COLO829 (cell line): ENCODE data around the gene RBCK1.

Source experiments
- DNase-seq: peaks from one replicate; pipeline ENCODE4 v3.0.0; 2012; ENCODE audit warnings: low spot score

RBCK1 gene

DNA sequence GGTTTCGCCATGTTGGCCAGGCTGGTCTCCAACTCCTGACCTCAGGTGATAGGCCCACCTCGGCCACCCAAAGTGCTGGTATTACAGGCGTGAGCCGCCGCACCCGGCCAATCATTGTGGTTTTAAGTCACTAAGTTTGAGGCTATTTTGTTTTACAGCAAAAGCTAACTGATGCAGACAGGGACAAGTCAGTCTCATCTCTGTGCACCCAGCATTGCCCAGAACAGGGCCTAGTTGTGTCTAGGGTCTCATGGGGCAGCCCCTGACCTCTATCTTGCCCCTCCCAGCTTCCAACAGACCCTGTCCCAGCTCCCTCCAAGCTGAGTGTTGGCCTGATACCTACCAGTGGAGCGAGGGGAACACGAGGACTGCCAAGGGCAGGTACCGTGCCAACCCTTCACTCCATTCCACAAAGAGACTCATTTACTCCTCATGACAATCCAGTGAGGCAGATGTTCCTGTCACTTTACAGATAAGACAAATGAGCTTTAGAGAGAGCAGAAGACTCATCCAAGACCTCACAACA lies 8.9 kb upstream of the RBCK1 start:
- no peak for DNase-seq

DNA sequence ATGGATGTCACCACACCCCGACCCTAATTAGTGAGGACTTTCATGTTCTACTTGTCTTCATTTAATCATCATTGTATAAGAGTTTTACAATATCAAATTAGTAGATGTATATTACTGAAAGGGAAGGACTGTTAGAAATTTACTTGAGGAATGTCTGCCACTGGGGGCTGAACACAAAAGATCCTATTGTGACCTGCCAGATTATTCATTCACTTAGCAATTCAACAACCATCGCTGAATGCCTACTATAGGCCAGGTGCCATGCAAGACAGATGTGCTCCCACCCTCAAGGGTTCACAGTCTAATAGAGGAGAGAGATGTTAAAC lies 8.0 kb upstream of the RBCK1 start:
- DNase-seq, result peak; percentile 80

DNA sequence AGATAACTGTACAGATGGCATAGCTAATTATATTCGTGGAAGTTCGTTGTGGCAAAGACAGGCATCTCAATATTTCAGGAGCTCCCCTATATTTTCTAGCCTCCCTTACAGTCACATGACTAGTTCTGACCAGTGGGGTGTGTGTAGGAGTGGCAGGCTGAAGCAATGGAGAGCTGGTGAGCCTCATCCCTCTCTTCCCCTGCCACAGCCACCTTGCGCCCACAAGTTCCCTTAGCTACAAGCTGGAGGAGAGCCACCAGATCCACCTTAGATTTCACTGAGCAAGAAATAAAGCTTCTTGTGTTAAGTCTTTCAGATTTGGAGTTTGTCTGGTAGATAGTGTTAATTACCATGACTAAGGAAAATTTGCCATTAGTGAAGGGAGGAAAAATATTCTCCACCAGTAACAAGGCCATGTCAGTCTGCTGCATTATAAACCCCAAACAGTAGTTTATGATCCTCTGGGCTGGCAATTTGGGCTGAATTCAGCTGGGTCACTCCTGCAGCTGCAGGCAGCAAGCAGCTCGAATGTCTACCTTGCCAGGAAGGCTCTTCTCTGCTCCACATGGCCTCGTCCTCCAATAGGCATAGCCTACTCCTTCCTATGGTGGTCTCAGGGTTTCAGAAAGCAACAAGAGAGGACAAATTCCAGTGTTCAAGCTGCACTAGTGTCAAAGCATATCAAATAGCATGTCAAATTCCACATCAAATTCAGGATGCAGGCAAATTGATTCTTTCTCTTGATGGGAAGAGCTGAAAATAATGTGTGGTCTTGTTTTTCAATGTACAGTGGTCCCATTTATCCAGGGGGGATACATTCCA lies 7.4 kb upstream of the RBCK1 start:
- no peak for DNase-seq

DNA sequence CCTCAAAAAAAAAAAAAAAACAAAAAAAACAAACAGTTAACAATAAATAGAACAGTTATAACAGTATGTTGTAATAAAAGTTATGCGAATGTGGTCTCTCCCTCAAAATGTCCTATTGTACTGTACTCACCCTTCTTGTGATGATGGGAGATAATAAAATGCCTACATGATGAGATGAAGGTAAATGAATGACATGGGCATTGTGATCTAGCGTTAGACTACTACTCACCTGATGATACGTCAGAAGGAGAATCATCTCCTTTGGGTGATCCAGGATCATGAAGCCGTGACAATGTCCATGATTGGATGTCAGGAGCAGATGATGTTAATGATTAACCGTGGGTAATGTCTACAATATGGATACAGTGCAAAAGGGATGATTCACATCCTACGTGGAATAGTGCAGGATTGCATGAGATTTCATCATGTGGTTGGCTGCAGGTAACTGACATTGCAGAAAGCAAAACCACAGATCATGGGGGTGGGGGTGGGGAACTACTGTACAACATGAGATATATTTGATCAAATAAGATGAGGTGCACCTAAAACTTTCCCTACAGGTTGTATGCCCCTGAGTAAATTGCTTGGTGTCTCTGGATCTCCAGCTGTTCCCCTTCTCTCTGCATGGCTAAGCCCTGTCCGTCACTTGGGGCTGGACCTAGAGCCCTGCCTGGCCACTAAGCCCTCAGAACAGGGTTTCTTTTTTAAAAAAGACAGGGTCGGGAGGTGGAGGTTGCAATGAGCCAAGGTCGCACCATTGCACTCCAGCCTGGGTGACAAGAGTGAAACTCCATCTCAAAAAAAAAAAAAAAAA lies 6.2 kb upstream of the RBCK1 start:
- no peak for DNase-seq

DNA sequence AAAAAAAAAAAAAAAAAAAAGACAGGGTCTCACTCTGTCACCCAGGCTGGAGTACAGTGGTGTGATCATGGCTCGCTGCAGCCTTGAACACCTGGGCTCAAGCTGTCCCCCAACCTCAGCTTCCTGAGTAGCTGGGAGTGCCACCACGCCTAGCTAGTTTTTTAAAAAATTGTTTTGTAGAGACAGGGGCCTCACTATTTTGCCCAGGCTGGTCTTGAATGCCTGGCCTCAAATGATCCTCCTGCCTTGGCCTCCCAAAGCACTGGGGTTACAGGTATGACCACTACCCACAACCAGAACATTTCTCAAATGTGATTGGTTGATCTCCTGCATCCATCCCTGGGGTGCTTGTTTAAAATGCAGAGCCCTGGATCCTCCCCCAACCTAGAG lies 5.6 kb upstream of the RBCK1 start:
- DNase-seq, result no peak

DNA sequence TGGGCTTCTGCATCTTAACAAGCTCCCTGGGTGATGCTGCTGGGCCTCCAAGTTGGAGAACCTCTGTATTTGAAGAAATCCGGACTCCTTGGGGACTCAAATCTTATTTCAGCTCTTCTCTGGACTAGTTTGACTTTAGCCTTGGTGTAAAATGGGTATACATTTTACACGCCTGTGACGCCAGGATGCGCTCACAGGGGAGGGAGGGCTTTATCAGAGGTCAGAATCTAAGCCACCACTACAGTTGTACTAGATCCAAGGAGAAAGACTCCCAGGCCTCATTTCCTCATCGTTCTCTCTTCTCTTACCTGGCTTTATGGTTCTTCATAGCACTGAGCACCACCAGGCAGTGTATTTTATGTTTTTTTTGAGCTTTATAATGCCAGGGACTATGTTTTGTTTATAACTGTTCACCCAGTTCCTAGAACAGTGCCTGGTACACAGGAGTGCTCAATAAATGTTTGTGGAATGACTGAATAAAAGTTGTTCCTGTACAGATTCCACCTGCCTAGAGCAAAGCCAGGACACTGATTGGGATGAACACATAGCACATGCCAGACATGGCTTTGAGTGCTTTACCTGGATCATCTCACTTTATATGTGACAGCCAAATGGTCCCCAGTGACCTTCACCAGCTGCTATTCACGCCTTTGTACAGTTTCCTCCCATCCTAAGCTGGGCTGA lies 5.1 kb upstream of the RBCK1 start:
- DNase-seq, result no peak

DNA sequence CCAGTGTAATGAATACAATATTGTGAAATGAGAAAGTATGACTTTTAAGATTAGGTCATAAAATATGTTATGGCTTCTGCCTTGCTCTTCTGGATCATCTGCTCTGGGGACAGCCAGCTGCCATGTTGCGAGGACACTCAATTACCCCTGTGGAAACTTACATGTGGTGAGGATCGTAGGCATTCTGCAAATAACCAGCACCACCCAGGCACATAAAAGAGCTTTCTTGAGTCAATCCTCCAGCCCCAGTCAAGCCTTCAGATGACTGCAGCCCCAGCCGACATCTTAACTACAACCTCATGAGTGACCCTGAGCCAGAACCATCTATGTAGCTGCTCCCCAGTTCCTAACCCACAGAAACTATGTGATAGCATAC lies 4.5 kb upstream of the RBCK1 start:
- no peak for DNase-seq

DNA sequence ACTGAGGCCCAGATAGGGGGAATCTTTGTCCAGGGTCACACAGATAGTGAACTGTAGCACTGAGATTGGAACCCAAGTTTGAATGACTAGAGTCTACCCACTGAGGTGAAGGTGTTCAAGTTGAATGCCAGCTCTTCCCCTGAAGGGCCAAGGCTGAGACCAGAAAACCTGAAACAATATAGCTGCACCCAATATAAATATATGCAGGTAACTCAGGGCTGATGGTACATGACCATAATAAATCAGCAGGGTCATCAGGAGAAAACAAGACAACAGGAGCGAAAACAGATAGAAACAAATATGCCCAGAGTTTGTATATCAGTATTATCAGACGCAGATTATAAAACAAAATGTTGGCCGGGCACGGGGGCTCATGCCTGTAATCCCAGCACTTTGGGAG lies 4.0 kb upstream of the RBCK1 start:
- DNase-seq, result no peak

DNA sequence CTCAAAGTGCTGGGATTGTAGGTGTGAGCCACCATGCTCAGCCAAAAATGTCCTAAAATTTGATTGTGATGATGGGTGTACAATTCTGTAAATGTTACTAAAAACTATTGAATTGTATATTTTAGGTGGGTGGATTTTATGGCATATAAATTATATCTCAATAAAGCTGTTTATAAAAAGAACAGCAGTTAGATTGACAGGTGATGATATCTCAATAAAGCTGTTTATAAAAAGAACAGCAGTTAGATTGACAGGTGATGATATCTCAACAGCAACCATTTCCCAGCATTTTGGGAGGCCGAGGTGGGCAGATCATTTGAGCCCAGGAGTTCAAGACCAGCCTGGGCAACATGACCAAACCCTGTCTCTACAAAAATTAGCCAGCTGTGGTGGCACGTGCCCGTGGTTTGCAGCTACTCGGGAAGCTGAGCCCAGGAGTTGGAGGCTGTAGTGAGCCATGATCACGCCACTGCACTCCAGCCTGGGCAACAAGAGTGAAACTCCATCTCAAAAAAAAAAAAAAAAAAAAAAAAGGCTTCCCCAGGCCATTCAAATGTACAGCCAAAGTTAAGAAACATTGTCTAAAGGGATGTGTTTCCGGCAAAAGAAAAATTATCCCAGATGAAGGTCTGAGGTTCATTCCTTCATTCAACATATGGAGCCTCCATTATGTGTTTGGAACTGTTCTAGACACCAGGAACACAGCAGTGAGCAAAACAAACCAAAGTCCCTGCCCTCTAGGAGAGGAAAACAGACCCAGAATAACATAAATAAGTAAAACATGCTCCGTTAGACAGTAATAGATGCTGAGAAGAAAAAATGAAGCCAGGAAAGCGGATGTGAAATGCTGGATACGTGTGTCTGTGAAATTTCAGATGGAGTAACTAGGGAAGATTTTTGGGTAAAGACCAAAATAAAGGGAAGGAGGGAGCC lies 1.6 kb upstream of the RBCK1 start:
- no peak for DNase-seq

DNA sequence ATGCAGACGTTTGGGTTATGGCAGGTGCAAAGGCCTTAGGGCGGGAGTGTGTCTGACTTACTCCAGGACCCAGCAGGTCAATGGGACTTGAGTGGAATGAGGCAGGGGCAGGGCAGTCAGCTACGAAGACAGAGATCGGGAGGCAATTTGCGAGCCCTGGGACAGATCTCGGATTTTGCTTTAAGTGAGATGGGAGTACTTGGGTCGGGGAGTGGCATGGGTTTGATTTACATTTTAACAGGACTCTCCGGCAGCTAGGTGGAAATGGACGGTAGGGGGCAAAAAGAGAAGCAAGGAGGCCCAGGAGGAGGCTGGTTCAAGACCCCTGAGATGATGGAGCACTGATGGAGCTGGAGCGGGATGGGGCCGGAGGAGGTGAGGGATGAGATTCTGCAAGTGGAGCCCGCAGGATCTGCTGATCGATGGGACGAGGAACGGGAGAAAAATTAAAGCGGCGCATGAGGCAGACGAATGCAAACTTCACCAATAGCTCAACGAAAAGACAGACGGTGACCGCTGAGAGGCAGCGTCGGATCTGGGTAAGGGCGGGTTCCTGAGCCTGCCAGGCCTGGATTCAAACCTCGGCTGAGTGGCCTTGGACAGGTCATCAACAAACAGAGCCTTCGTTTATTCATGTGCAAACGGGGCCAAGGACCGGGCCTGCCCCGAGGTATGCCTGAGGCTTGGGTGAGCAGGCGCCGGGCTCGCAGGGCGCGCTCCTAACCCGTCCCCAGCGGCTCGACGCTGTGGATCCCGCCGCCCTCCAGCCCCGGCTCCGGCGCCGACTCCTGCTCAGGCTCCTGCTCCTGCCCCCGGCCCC lies 756 bp upstream of the RBCK1 start:
- peak; percentile 95 for DNase-seq

DNA sequence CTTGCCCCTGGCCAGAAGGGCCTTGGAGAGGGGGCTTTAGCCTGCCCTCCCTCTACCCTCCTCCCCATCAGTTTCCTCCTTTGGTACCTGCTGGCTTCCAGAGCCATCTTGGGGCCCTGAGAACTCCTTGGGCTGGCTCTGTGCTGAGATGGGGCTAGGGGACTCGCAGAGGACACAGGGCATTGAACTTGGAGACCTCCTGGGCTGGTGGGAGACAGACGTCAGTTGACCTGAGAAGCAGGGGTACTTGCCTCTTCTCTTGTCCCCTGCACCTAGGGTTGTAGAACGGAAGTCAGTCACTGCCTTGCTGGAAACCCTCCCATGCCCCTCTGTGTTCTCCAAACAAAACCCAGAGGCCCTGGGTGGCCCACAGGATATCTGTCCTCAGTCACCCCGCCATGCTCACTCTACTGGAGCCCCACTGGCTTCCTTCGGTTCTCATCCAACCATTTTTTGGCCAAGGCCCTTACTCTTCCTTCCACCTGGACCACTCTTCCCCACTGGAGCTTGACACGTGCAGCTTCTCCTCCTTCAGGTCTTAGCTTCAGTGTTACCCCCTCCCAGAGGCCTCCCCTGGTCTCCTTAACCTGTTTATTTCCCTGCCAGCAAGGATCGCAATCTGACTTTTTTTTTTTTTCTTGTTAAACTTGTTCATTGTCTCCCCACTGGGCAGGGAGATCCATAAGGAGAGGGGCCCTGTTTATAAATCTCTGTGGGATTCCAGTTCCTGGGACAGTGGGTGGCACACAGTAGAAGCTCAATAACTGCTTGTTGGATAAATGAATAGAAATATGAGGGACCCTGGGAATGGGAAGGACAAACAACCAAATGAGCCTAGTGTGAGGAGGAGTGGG lies 971 bp downstream of the RBCK1 start:
- no peak for DNase-seq

DNA sequence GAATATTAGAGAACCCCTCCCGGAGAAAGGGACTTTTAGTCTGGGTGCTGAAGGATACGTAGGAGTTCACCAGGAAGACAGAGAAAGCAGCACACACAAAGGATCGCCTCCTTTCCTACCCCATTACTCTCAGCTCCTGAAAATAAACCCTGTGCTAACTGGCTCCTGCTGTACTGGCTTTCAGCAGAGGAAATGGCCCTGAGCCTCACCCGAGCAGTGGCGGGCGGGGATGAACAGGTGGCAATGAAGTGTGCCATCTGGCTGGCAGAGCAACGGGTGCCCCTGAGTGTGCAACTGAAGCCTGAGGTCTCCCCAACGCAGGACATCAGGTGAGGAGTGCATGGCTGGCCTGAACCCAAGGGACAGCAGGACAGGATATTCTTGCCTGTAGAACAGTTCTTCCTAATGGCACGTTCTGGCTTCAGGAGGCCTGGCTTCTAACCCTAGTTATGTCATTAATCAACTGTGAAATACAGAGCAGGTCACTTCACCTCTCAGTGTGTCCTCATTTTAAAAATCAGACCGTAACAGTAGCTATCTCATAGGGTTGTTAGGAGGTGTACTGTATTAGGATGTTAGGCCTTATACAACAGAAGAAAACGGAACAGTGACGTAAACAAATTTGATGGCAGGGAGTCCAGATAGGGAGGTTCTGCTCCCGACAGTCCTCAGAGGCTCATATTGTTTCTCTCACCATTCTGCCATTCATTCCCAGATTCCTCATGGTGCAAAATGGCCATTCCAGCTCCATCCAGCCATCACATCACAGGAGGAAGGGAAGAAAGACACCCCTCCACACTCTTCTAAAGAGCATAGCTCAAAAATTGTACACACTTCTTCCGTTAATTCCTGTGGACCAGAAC lies 1.8 kb downstream of the RBCK1 start:
- no peak for DNase-seq

DNA sequence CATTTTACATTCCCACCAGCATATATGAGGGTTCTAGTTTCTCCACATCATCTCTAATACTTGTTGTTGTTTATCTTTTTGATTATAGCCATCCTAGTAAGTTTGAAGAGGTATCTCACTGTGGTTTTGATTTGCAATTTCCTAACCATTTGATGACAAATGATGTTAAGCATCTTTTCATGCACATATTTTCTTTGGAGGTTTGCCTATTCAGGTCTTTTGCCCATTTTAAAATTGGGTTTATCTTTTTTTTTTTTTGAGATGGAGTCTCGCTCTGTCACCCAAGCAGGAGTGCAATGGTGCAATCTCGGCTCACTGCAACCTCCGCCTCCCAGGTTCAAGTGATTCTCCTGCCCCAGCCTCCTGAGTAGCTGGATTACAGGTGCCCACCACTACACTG lies 4.0 kb downstream of the RBCK1 start:
- no peak for DNase-seq

DNA sequence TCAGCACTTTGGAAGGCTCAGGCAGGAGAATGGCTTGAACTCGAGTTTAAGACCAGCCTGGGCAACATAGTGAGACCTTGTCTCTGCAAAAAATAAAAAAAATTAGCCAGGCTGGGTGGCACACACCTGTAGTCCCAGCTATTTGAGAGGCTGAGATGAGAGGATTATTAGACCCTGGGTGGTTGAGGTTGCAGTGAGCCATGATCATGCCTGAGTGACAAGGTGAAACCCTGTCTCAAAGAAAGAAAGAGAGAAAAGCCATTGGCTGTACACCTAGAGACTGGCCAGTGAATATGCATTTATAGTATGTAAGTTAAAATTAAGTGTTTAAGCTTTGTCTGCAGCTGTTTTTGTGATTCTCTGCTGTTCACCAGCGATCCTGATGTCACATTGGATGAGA lies 6.1 kb downstream of the RBCK1 start:
- no peak for DNase-seq

DNA sequence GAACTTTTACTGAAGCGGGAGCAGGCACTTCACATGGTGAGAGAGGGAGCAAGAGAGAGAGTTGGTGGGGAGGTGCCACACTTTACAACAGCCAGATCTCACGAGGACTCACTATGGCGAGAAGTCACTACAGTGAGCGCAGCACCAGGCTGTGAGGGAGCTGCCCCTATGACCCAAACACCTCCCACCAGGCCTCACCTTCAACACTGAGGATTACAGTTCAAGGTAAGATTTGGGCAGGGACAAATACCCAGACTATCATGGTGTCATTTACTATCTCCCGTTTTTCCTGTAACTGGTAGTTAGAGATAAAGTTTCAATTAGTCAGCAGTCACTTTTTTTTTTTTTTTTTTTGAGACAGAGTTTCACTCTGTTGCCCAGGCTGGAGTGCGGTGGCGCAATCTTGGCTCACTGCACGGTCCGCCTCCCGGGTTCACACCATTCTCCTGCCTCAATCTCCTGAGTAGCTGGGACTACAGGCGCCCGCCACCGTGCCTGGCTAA lies 7.8 kb downstream of the RBCK1 start:
- DNase-seq, result no peak

DNA sequence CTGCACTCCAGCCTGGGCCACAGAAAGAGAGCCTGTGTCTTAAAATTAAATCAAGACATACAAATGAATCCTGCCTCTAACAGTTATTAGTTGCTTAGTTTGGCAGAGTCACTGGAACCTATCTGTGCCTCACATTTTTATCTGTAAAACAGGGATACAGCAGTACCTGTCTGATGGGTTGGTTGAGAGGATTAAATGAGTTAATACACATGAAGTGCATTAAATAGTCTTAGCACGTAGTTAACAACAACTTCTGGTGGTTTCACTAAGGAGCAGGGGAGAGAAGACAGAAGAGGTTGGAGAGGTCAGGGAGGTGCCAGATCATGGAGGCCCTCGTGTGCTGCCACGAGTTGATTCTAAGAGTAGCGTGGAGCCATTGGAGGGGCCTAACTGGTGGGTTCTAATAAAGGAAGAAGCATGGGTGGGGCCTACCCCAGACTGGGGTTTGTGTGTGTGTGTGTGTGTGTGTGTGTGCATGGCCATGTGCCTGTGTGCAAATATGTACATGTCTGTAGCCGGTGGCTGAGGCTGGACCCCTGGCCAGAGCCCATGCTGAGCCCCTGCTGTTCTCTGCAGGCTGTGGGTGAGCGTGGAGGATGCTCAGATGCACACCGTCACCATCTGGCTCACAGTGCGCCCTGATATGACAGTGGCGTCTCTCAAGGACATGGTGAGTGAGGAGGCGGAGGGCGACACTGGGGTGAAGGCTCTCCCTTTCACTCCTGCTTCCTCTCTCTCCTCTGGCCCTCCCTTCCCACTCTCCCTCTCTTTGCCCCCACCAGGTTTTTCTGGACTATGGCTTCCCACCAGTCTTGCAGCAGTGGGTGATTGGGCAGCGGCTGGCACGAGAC lies 9.1 kb downstream of the RBCK1 start:
- no peak for DNase-seq

DNA sequence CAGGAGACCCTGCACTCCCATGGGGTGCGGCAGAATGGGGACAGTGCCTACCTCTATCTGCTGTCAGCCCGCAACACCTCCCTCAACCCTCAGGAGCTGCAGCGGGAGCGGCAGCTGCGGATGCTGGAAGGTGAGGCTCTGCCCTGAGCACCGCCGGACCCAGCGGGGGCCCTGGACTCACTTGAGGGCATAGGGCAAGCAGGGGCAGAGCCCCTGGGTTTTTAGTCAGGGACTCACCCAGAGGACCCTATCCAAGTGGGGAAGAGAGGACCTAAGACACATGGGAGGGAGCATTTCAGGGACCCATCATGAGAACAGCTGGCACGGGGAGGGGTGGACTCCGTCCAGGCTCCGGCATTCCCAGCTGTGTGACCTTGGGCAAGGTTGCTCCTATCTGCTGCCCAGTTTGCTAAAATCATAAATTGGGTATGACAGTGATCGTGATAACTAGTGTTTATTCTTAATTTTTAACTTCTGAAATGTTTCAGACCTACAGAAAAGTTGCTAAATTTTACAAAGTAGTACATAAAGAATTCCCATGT lies 9.8 kb downstream of the RBCK1 start:
- DNase-seq, result no peak
